ENCODE results near the gene ZNF358.

DNA sequence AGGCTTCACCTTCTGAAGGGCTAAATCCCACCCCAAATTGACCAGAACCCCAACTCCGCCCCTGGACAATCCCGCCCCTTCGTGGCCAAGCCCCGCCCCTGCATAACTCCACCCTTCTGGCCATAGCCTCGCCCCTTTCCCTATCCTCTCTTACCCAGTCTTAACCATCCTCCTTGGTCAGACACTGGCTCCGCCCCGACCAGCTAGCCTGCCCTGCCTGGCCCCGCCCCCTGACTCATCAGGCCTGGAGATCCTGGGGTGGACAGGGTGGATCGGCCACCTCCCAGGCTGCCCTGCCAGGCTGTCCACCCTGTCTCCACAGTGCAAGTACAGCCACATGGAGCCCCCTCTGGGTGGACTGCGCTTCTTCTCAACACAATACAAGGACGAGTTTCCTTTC lies 8.0 kb upstream of the ZNF358 start:
- TF ChIP-seq CTCF (IDR thresholded peaks at IDR 0.05; ENCODE audit: extremely low read depth in 1 of 2, insufficient read depth in 1 of 2, low read depth in 1 of 2, low read length in 2 of 2): no peak
- no peak for TF ChIP-seq POLR2AphosphoS5 (IDR thresholded peaks at IDR 0.05; ENCODE audit: insufficient read depth, low read depth, low read length)
- no peak for TF ChIP-seq EZH2 (IDR thresholded peaks at IDR 0.05; ENCODE audit: borderline replicate concordance, low read depth, low read length, severe bottlenecking)
- no peak for TF ChIP-seq GATA2 (IDR thresholded peaks at IDR 0.05; ENCODE audit: insufficient read depth, insufficient read length, low read depth, low read length)
- no peak for TF ChIP-seq POLR2A (IDR thresholded peaks at IDR 0.05; ENCODE audit: low read depth, low read length)
- TF ChIP-seq JUN (IDR thresholded peaks at IDR 0.05; ENCODE audit: borderline replicate concordance, insufficient read depth, insufficient read length, low read depth): no peak
- no peak for TF ChIP-seq MYC (IDR thresholded peaks at IDR 0.05; ENCODE audit: low read depth, low read length)
- TF ChIP-seq MAX (IDR thresholded peaks at IDR 0.05; ENCODE audit: insufficient read depth, insufficient read length): no peak
- TF ChIP-seq FOS (IDR thresholded peaks at IDR 0.05; ENCODE audit: borderline replicate concordance, insufficient read depth, low read length): peak; percentile 60
